Measurements from ENCODE around the gene WDR6. TPM values are rescaled to one million over a fixed set of nuclear protein-coding genes. Genes with fewer than 3 reads are reported as not detected.

The WDR6 gene
- total RNA-seq, 1 experiment from 2014 or later, result 88.5 TPM

GRCh38 chr3:48962939-48963338 is 44.3 kb upstream of the WDR6 start:
- no TSS peak for BruUV-seq (replicated peaks)
- H3K4me1 ChIP-seq (ENCODE audit: insufficient read depth, low read length, poor library complexity, severe bottlenecking), result no peaks in the 10 kb centered on the region
- POLR2A ChIA-PET (ENCODE audit: low non-redundant PET), result no interaction called here
- DNase-seq (ENCODE audit: low spot score), result no peak
- intact Hi-C loops (cut with micrococcal nuclease; ENCODE audit: unreplicated experiment), result no loop called here
- no peak overlapping the region for H3K4me3 ChIP-seq (ENCODE audit: low read depth, low read length, poor library complexity, severe bottlenecking)
- no peaks in the 10 kb centered on the region for H3K9me3 ChIP-seq (ENCODE audit: low read depth, low read length, poor library complexity, severe bottlenecking)
- peaks cover 3% of the 10 kb centered on the region for H3K36me3 ChIP-seq (ENCODE audit: insufficient read depth, low read length, poor library complexity, severe bottlenecking)
- no peak for TF ChIP-seq CTCF (conservative IDR thresholded peaks at IDR 0.05; ENCODE audit: low read depth, low read length)
- no peak for TF ChIP-seq EZH2 (IDR thresholded peaks at IDR 0.05; ENCODE audit: borderline replicate concordance, low read depth, low read length, poor library complexity, severe bottlenecking)
- H3K27me3 ChIP-seq (replicated peaks; ENCODE audit: insufficient read depth, low read depth, low read length, poor library complexity), result no peaks in the 10 kb centered on the region
- no peak overlapping the region for H3K27ac ChIP-seq (ENCODE audit: low read depth, low read length, poor library complexity, severe bottlenecking)
- CTCF ChIA-PET, result no interaction called here

GRCh38 chr3:48963591-48963990 is 43.6 kb upstream of the WDR6 start:
- ChIA-PET POLR2A (ENCODE audit: low non-redundant PET) (no interaction called here), CTCF (no interaction called here)
- intact Hi-C loops (cut with micrococcal nuclease; ENCODE audit: unreplicated experiment), result no loop called here
- Histone ChIP-seq H3K27me3 (replicated peaks; ENCODE audit: insufficient read depth, low read depth, low read length, poor library complexity) (no peaks in the 10 kb centered on the region), H3K4me1 (ENCODE audit: insufficient read depth, low read length, poor library complexity, severe bottlenecking) (no peaks in the 10 kb centered on the region), H3K9me3 (ENCODE audit: low read depth, low read length, poor library complexity, severe bottlenecking) (no peaks in the 10 kb centered on the region), H3K36me3 (ENCODE audit: insufficient read depth, low read length, poor library complexity, severe bottlenecking) (peaks cover 3% of the 10 kb centered on the region), H3K27ac (ENCODE audit: low read depth, low read length, poor library complexity, severe bottlenecking) (no peak overlapping the region), H3K4me3 (ENCODE audit: low read depth, low read length, poor library complexity, severe bottlenecking) (no peak overlapping the region)
- DNase-seq (ENCODE audit: low spot score), result no peak
- TF ChIP-seq CTCF (conservative IDR thresholded peaks at IDR 0.05; ENCODE audit: low read depth, low read length), result no peak
- no peak for TF ChIP-seq EZH2 (IDR thresholded peaks at IDR 0.05; ENCODE audit: borderline replicate concordance, low read depth, low read length, poor library complexity, severe bottlenecking)
- no TSS peak for BruUV-seq (replicated peaks)

GRCh38 chr3:48966367-48966766 is 40.8 kb upstream of the WDR6 start:
- H3K36me3 ChIP-seq (ENCODE audit: insufficient read depth, low read length, poor library complexity, severe bottlenecking), result peaks cover 6% of the 10 kb centered on the region
- BruUV-seq (replicated peaks), result no TSS peak
- POLR2A ChIA-PET (ENCODE audit: low non-redundant PET), result no interaction called here
- no peak for TF ChIP-seq CTCF (conservative IDR thresholded peaks at IDR 0.05; ENCODE audit: low read depth, low read length)
- no peaks in the 10 kb centered on the region for H3K27me3 ChIP-seq (replicated peaks; ENCODE audit: insufficient read depth, low read depth, low read length, poor library complexity)
- intact Hi-C loops (cut with micrococcal nuclease; ENCODE audit: unreplicated experiment), result no loop called here
- CTCF ChIA-PET, result no interaction called here
- H3K9me3 ChIP-seq (ENCODE audit: low read depth, low read length, poor library complexity, severe bottlenecking), result no peaks in the 10 kb centered on the region
- no peak overlapping the region for H3K4me3 ChIP-seq (ENCODE audit: low read depth, low read length, poor library complexity, severe bottlenecking)
- no peaks in the 10 kb centered on the region for H3K4me1 ChIP-seq (ENCODE audit: insufficient read depth, low read length, poor library complexity, severe bottlenecking)
- H3K27ac ChIP-seq (ENCODE audit: low read depth, low read length, poor library complexity, severe bottlenecking), result no peak overlapping the region
- DNase-seq (ENCODE audit: low spot score), result no peak

Data from A673 (cell line).